PC-9 (cell line): ENCODE results near the gene FLT3. TPM values are rescaled to one million over a fixed set of nuclear protein-coding genes. Genes with fewer than 3 reads are reported as not detected.

ENCODE experiments used
- BruUV-seq: library from RNA; stranded (reverse); fragments of 400-500 nt; replicated peaks from 2 replicates; lab custom pipeline; 2021; lab: Mats Ljungman, UMichigan
- CTCF ChIA-PET: fragments of 300-600 bp; sonication (Branson Sonifier 250); formaldehyde crosslinking; loops from one replicate; lab custom pipeline; 2022; ENCODE audit warnings: antibody characterized with exemption; lab: Charles Lee
- POLR2A ChIA-PET: fragments of 300-600 bp; sonication (Branson Sonifier 250); formaldehyde crosslinking; loops from one replicate; lab custom pipeline; 2022; ENCODE audit warnings: antibody characterized with exemption; ENCODE audit not compliant: unreplicated experiment; lab: Charles Lee
- DNase-seq, 2 experiments: peaks; one replicate each; pipeline versions ENCODE4 v3.0.0 to v3.0.0-alpha.2; 2015 to 2022; ENCODE audit warnings: mixed read lengths in 1 of 2
- H2AFZ ChIP-seq: fragments of 200-600 bp; sonication (generic); 2 replicates; pipeline ENCODE4 v1.8.1; 2017; ENCODE audit warnings: antibody characterized with exemption
- H3F3A ChIP-seq: fragments of 200-600 bp; sonication (generic); 2 replicates; pipeline ENCODE4 v1.8.1; 2017; ENCODE audit warnings: antibody characterized with exemption, mild to moderate bottlenecking, low read depth; ENCODE audit not compliant: insufficient read depth
- H3K27ac ChIP-seq: fragments of 200-600 bp; sonication (generic); 2 replicates; pipeline ENCODE4 v1.6.1; 2016; ENCODE audit warnings: mixed run types
- H3K27me3 ChIP-seq: fragments of 200-600 bp; sonication (generic); 2 replicates; pipeline ENCODE4 v1.6.1; 2016; ENCODE audit warnings: low read depth, mixed run types; ENCODE audit not compliant: insufficient read depth
- H3K36me3 ChIP-seq: fragments of 200-600 bp; sonication (generic); 2 replicates; pipeline ENCODE4 v1.6.1; 2016; ENCODE audit warnings: low read depth, mixed run types
- H3K4me1 ChIP-seq: fragments of 200-600 bp; sonication (generic); replicated peaks from 2 replicates; pipeline ENCODE4 v1.6.1; 2016; ENCODE audit warnings: mixed run types; ENCODE audit not compliant: insufficient read depth
- H3K4me2 ChIP-seq: fragments of 200-600 bp; sonication (generic); 2 replicates; pipeline ENCODE4 v1.6.1; 2017; ENCODE audit warnings: mixed run types
- H3K4me3 ChIP-seq: fragments of 200-600 bp; sonication (generic); 2 replicates; pipeline ENCODE4 v1.6.1; 2016; ENCODE audit warnings: mixed run types
- H3K79me2 ChIP-seq: fragments of 200-600 bp; sonication (generic); 2 replicates; pipeline ENCODE4 v1.6.1; 2017; ENCODE audit warnings: low read depth, mixed run types
- H3K9me2 ChIP-seq: fragments of 200-600 bp; sonication (generic); 2 replicates; pipeline ENCODE4 v1.8.1; 2017; ENCODE audit warnings: mild to moderate bottlenecking; ENCODE audit not compliant: insufficient read depth
- H3K9me3 ChIP-seq: fragments of 200-600 bp; sonication (generic); 2 replicates; pipeline ENCODE4 v1.8.1; 2016; ENCODE audit warnings: low read depth; ENCODE audit not compliant: insufficient read depth
- H4K20me1 ChIP-seq: fragments of 200-600 bp; sonication (generic); 2 replicates; pipeline ENCODE4 v1.8.1; 2017; ENCODE audit not compliant: insufficient read depth
- CTCF ChIP-seq: fragments of 200-600 bp; sonication (generic); conservative IDR thresholded peaks from 2 replicates; pipeline ENCODE4 v1.6.1; 2017; ENCODE audit warnings: mixed run types, antibody characterized with exemption, mild to moderate bottlenecking, moderate library complexity
- EZH2 ChIP-seq: fragments of 200-600 bp; sonication (generic); IDR thresholded peaks from 2 replicates; pipeline ENCODE4 v1.8.0; 2017; ENCODE audit warnings: antibody characterized with exemption, low read depth
- intact Hi-C: fragments of 100-400 bp; cut with micrococcal nuclease; formaldehyde crosslinking; loops from one replicate; pipeline ENCODE4 v1.10.0; 2022; ENCODE audit not compliant: unreplicated experiment
- total RNA-seq: library from RNA; stranded (reverse); gene quantifications from 2 replicates; pipeline ENCODE4 v1.2.3, GENCODE V29; 2021

The FLT3 gene
- total RNA-seq, 1 experiment from 2014 or later, result not detected

GRCh38 chr13:27967736-27968315, 132.6 kb downstream of the FLT3 start:
- Histone ChIP-seq H3K4me1 (no peaks in the 10 kb centered on the region), H3F3A (no peaks in the 10 kb centered on the region), H3K27me3 (peaks cover 20% of the 10 kb centered on the region), H2AFZ (no peak overlapping the region), H3K4me3 (no peak overlapping the region), H3K9me3 (no peaks in the 10 kb centered on the region), H3K9me2 (no peaks in the 10 kb centered on the region), H4K20me1 (no peaks in the 10 kb centered on the region), H3K36me3 (no peaks in the 10 kb centered on the region), H3K4me2 (no peak overlapping the region), H3K27ac (no peak overlapping the region), H3K79me2 (no peaks in the 10 kb centered on the region)
- BruUV-seq, result no TSS peak
- ChIA-PET CTCF (no interaction called here), POLR2A (no interaction called here)
- no peak for DNase-seq
- intact Hi-C loops, result no loop called here
- TF ChIP-seq EZH2, result no peak
- no peak for TF ChIP-seq CTCF

- Histone ChIP-seq H3K4me1 (peaks cover 3% of the 10 kb centered on the region; the same call in 1 of the 2 replicates), H2AFZ (no peak overlapping the region), H3K27ac (no peak overlapping the region), H3K27me3 (peaks cover 20% of the 10 kb centered on the region), H3K9me2 (no peaks in the 10 kb centered on the region), H3K36me3 (no peaks in the 10 kb centered on the region), H3F3A (no peaks in the 10 kb centered on the region), H3K4me3 (no peak overlapping the region), H3K79me2 (no peaks in the 10 kb centered on the region), H3K9me3 (no peaks in the 10 kb centered on the region), H4K20me1 (no peaks in the 10 kb centered on the region), H3K4me2 (no peak overlapping the region)
- no peak for DNase-seq
- TF ChIP-seq CTCF, result no peak
- TF ChIP-seq EZH2, result no peak
- ChIA-PET CTCF (no interaction called here), POLR2A (no interaction called here)
- BruUV-seq, result no TSS peak
- intact Hi-C loops, result no loop called here
These were observed 133.1 kb downstream of the FLT3 start for GRCh38 chr13:27967203-27967735.

GRCh38 chr13:27966641-27967202, 133.7 kb downstream of the FLT3 start:
- H3K4me1 ChIP-seq, result peaks cover 9% of the 10 kb centered on the region
- POLR2A ChIA-PET, result no interaction called here
- H4K20me1 ChIP-seq, result no peaks in the 10 kb centered on the region
- H3F3A ChIP-seq, result no peaks in the 10 kb centered on the region
- H3K9me3 ChIP-seq, result no peaks in the 10 kb centered on the region
- H3K4me2 ChIP-seq, result no peak overlapping the region
- no peak for DNase-seq
- no peaks in the 10 kb centered on the region for H3K79me2 ChIP-seq
- H3K27ac ChIP-seq, result no peak overlapping the region
- H3K9me2 ChIP-seq, result no peaks in the 10 kb centered on the region
- no peak for TF ChIP-seq CTCF
- no peak for TF ChIP-seq EZH2
- intact Hi-C loops, result no loop called here
- peaks cover 20% of the 10 kb centered on the region for H3K27me3 ChIP-seq
- CTCF ChIA-PET, result no interaction called here
- no TSS peak for BruUV-seq
- H2AFZ ChIP-seq, result no peak overlapping the region
- H3K4me3 ChIP-seq, result no peak overlapping the region
- no peaks in the 10 kb centered on the region for H3K36me3 ChIP-seq
